B cell (primary cell): ENCODE measurements around the gene KRTAP5-1. TPM values are rescaled to one million over a fixed set of nuclear protein-coding genes. Genes with fewer than 3 reads are reported as not detected.

Experiments
- ATAC-seq: fragments of 200-7000 bp; cut with Tn5 transposase; one replicate; pipeline ENCODE4 v1.10.0; 2021; ENCODE audit warnings: low read depth, mild to moderate bottlenecking, moderate number of reproducible peaks, moderate library complexity
- CTCF ChIA-PET: fragments of 350-600 bp; sonication (Branson Sonifier 250); formaldehyde crosslinking; loops from one replicate; lab custom pipeline; 2021; ENCODE audit warnings: antibody characterized with exemption, inconsistent platforms; lab: Charles Lee
- POLR2A ChIA-PET: fragments of 350-600 bp; sonication (Branson Sonifier 250); formaldehyde crosslinking; loops from one replicate; lab custom pipeline; 2021; ENCODE audit warnings: antibody characterized with exemption; lab: Charles Lee
- DNase-seq: peaks from one replicate; pipeline ENCODE4 v3.0.0; 2013
- H2AFZ ChIP-seq: 2 replicates; pipeline ENCODE4 v1.6.1; 2012; ENCODE audit warnings: mild to moderate bottlenecking, low read depth, low read length; ENCODE audit not compliant: insufficient read depth, poor library complexity, severe bottlenecking
- H3K27ac ChIP-seq, 2 donors: 1 replicate in 1 of 2; 2 replicates in 1 of 2; pipeline ENCODE4 v1.5.1; 2012 to 2013; ENCODE audit warnings: low read length in 2 of 2, mild to moderate bottlenecking in 2 of 2, moderate library complexity in 1 of 2
- H3K27me3 ChIP-seq, 4 experiments: fragments of 200-600 bp in 1 of 4; sonication (generic) in 1 of 4; replicated peaks in 1 of 4; 1 replicate in 2 of 4; 2 replicates in 2 of 4; pipeline versions ENCODE4 v1.6.1 to v1.7.0; 2013 to 2016; ENCODE audit warnings: low read length in 3 of 4, mild to moderate bottlenecking in 2 of 4, mixed read lengths in 1 of 4, moderate library complexity in 1 of 4; ENCODE audit not compliant: insufficient read depth in 4 of 4, control insufficient read depth in 3 of 4; ENCODE audit errors: control extremely low read depth in 1 of 4
- H3K36me3 ChIP-seq, 2 experiments: replicated peaks in 1 of 2; 1 replicate in 1 of 2; 2 replicates in 1 of 2; pipeline versions ENCODE4 v1.6.1 to v1.7.1; 2013; ENCODE audit warnings: low read length in 1 of 2; ENCODE audit not compliant: insufficient read depth in 2 of 2, control insufficient read depth in 1 of 2; ENCODE audit errors: control extremely low read depth in 1 of 2, extremely low read depth in 1 of 2
- H3K4me1 ChIP-seq, 2 donors: fragments of 200-600 bp in 1 of 2; sonication (generic) in 1 of 2; 1 replicate in 1 of 2; 2 replicates in 1 of 2; pipeline versions ENCODE4 v1.5.1 to v1.6.1; 2013 to 2017; ENCODE audit warnings: low read length in 2 of 2; ENCODE audit not compliant: control insufficient read depth in 2 of 2, insufficient read depth in 2 of 2
- H3K4me2 ChIP-seq: replicated peaks from 2 replicates; pipeline ENCODE3; 2012; ENCODE audit warnings: mild to moderate bottlenecking, low read depth, low read length; ENCODE audit not compliant: poor library complexity, severe bottlenecking
- H3K4me3 ChIP-seq, 5 experiments: fragments of 200-600 bp in 1 of 5; sonication (generic) in 1 of 5; 1 replicate in 3 of 5; 2 replicates in 2 of 5; pipeline versions ENCODE4 v1.5.1 to v1.7.0; 2011 to 2016; ENCODE audit warnings: low read length in 4 of 5, mild to moderate bottlenecking in 4 of 5, low read depth in 2 of 5, control low read depth in 1 of 5, moderate library complexity in 1 of 5; ENCODE audit not compliant: insufficient read depth in 1 of 5; ENCODE audit errors: control extremely low read depth in 1 of 5, extremely low read depth in 1 of 5
- H3K79me2 ChIP-seq: fragments of 200-600 bp; sonication (generic); one replicate; pipeline ENCODE4 v1.6.0; 2016; ENCODE audit warnings: low read length; ENCODE audit not compliant: control insufficient read depth, insufficient read depth
- H3K9ac ChIP-seq: fragments of 200-600 bp; sonication (generic); 2 replicates; pipeline ENCODE4 v1.6.1; 2017; ENCODE audit warnings: mild to moderate bottlenecking, low read length, moderate library complexity
- H3K9me3 ChIP-seq, 3 donors: one replicate each; pipeline versions ENCODE4 v1.6.1 to v1.7.1; 2013; ENCODE audit warnings: low read length in 2 of 3; ENCODE audit not compliant: control insufficient read depth in 2 of 3, insufficient read depth in 1 of 3; ENCODE audit errors: control extremely low read depth in 1 of 3
- H4K20me1 ChIP-seq: 2 replicates; pipeline ENCODE4 v1.6.0; 2012; ENCODE audit warnings: mild to moderate bottlenecking, low read length; ENCODE audit not compliant: insufficient read depth, control insufficient read depth, poor library complexity, severe bottlenecking
- H3K27ac Mint-ChIP-seq: one replicate; pipeline ENCODE4 v1.8.0; 2021; ENCODE audit warnings: mixed read lengths
- H3K27me3 Mint-ChIP-seq: one replicate; pipeline ENCODE4 v1.8.0; 2021; ENCODE audit warnings: mixed read lengths
- H3K4me1 Mint-ChIP-seq: one replicate; pipeline ENCODE4 v1.8.0; 2021; ENCODE audit warnings: mixed read lengths
- H3K4me3 Mint-ChIP-seq: one replicate; pipeline ENCODE4 v1.8.0; 2021; ENCODE audit warnings: mixed read lengths
- H3K9me3 Mint-ChIP-seq: one replicate; pipeline ENCODE4 v1.8.0; 2022; ENCODE audit warnings: mixed read lengths; ENCODE audit not compliant: insufficient read depth
- CTCF ChIP-seq: fragments of 200-600 bp; IDR thresholded peaks from one replicate; pipeline ENCODE4 v1.8.0; 2022; ENCODE audit warnings: antibody characterized with exemption, mild to moderate bottlenecking
- EZH2 ChIP-seq: IDR thresholded peaks from 2 replicates; pipeline ENCODE4 v1.6.1; 2012; ENCODE audit warnings: borderline replicate concordance, low read depth, mild to moderate bottlenecking, moderate library complexity, low read length; ENCODE audit not compliant: insufficient read depth, poor library complexity, severe bottlenecking
- WGBS: methylation state at CpG from one replicate; pipeline ENCODE4 v1.1.5; 2013; ENCODE audit warnings: missing lambda C conversion rate; ENCODE audit not compliant: insufficient coverage; 5-methylcytosine and 5-hydroxymethylcytosine counted together
- intact Hi-C: fragments of 100-400 bp; cut with micrococcal nuclease; formaldehyde crosslinking; loops from one replicate; pipeline ENCODE4 v1.10.0; 2022
- polyA plus RNA-seq: library from polyadenylated mRNA; depleted of rRNA; stranded (reverse); fragments of >200 nt; gene quantifications from 2 replicates; pipeline ENCODE4 v1.2.3, GENCODE V29; 2012
- total RNA-seq, 2 donors: library from RNA; stranded (reverse); fragments of 120-200 nt in 1 of 2; gene quantifications; 1 replicate in 1 of 2; 2 replicates in 1 of 2; pipeline versions ENCODE4 v1.2.3 to v1.2.4, GENCODE V29; 2013 to 2022

Gene KRTAP5-1
- total and polyA plus RNA-seq, 2 donors (not counting 1 experiment from before 2014, with no cell fraction given): not detected

GRCh38 chr11:1548221-1549070 is 36.6 kb downstream of the KRTAP5-1 start:
- CTCF ChIA-PET: interaction anchor here (0.9 to 2.5 kb wide), 2 partner anchors 26 to 27 kb away, joined by 3 to 15 read pairs; no protein-coding TSS in a partner anchor
- Histone ChIP-seq H3K79me2 (no peaks in the 10 kb centered on the region), H2AFZ (peak overlapping the region; percentile 65), H3K9me3 (peaks cover 0 to 10% (median 0%) of the 10 kb centered on the region in 3 donors), H3K4me2 (peak overlapping the region; percentile 95), H3K4me3 (peak overlapping the region in 4 of 5 experiments; percentile 21 to 59 (median 40)), H4K20me1 (peaks cover 8% of the 10 kb centered on the region), H3K27me3 (peaks cover 0 to 59% (median 19%) of the 10 kb centered on the region in 4 experiments), H3K36me3 (no peaks in the 10 kb centered on the region), H3K9ac (peak overlapping the region; percentile 54), H3K27ac (no peak overlapping the region), H3K4me1 (peaks cover 23 to 27% of the 10 kb centered on the region in 2 donors)
- no peaks in the 10 kb centered on the region for H3K9me3 Mint-ChIP-seq
- H3K4me1 Mint-ChIP-seq: peaks cover 16% of the 10 kb centered on the region
- intact Hi-C loops: no loop called here
- H3K4me3 Mint-ChIP-seq: peak overlapping the region; percentile 66
- DNase-seq (peak; percentile 44), ATAC-seq (peak; percentile 20)
- H3K27me3 Mint-ChIP-seq: peaks cover 21% of the 10 kb centered on the region
- WGBS: 16% methylated on average over 23 of the region's 34 CpGs
- H3K27ac Mint-ChIP-seq: peak overlapping the region; percentile 32
- TF ChIP-seq EZH2: no peak
- no peak for TF ChIP-seq CTCF
- POLR2A ChIA-PET: interaction anchor here (0.5 to 2.2 kb wide), 2 partner anchors 25 to 291 kb away, joined by 4 to 9 read pairs; no protein-coding TSS in a partner anchor
